Activated T-cell treated with anti-CD3 and anti-CD28 coated beads for 24 hours (primary cell): ENCODE data around the gene AGAP5.

ENCODE experiments used
- DNase-seq: peaks from one replicate; pipeline ENCODE4 v3.0.0-alpha.2; 2020; ENCODE audit warnings: low read depth

The AGAP5 gene

DNA sequence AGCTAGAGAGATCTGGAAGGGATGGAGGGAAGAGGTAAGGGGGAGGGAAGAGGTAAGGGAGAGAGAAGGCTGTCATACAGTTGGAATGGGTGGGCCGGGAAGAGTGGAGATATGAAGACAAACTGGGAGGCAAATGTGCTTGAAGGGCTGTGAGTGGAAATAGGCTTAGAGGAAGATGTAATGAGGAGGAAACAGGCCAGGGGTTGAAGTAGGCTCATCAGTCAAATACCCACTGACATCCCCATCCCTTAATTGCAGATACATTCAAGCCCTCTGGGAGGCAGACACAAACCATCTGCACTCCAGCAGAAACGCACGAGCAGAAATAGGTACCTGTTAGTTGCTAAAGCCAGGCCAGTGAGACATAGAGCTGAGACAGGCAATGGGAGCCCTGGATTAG is 44.2 kb downstream of the AGAP5 start:
- DNase-seq = no peak

DNA sequence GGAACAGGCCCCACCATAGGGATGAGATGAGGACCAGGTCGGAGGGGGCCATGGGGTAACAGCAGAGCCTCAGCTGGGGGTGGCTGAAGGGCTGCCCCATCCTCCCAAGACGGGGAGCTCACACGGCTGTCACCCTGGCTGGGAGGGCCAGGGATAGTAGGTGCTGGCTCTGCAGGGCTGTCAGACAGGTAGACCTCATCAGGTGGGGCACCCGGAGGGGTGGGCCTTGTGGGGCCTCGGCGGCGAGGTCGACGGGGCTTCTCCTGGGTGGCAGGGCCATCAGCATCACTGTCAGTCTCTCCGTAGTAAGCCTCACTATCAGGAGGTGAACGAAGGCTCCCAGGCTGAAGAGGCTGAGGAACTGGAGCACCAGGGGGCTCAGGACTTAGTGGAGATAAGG is 44.7 kb downstream of the AGAP5 start:
- no peak for DNase-seq

DNA sequence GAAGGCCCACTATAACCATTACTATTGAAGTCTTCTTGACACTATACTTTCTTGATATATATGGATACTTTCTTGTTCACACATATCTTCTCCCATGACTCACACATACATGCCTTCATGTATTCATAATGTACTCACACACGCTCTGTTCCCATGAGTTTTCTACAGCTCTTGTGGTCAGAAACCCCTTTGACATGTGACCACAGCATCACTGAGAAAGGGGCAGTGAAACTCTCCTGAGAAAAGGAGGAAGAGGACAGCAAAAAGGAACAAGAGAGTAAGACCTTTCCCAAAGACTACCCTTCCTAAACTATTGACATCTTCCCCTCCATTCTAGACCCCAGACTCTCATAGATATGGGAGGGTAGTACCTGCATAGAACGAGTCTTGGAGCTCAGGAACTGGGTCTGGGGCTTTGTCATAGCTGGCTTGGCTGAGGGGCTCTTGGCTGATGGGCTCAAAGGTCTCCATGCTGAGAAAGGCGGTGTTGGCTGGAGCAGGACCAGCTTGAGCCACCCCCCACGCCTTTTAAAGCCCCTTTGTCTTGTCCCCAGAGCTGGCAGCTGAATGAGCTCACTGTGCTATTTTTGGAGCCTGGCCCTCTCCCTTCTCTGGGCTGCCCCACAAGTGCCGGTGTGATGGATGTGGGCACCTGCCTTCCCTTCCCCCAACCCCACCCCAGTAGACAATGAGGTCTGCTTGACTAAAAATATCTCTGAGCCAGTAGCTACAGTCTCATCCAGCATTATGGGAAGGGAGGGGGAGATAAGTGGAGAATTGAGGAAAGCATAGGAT is 47.2 kb downstream of the AGAP5 start:
- no peak for DNase-seq

DNA sequence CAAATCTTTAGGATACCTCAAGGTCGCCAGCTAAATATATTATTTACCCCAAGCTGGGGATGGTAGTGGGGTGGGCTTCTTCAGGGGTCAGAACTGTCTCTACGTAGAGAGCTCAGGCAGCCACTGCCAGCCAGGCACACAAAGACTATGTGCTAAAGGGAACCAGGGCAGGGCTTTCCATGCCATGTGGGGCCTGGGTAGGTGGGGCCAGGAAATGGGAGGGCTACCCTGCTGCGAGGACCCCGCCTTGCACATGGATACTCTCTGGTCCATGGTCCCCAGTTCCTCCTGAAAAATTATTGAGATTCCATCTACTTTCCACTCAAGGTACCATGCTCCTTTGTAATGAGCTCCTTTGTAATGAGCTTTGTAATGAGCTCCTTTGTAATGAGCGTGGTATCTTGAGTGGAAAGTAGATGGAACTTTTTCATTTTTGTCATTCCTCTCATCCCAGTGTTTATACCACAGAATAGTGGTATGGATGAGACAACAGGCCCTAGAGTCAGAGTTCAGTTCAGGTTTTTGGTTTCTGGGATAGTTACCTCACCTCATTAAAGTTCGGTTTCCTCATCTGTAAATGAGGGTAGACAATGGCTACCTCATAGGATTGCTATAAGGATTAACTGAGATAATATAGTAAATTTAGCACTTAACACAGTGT is 47.9 kb downstream of the AGAP5 start:
- no peak for DNase-seq

DNA sequence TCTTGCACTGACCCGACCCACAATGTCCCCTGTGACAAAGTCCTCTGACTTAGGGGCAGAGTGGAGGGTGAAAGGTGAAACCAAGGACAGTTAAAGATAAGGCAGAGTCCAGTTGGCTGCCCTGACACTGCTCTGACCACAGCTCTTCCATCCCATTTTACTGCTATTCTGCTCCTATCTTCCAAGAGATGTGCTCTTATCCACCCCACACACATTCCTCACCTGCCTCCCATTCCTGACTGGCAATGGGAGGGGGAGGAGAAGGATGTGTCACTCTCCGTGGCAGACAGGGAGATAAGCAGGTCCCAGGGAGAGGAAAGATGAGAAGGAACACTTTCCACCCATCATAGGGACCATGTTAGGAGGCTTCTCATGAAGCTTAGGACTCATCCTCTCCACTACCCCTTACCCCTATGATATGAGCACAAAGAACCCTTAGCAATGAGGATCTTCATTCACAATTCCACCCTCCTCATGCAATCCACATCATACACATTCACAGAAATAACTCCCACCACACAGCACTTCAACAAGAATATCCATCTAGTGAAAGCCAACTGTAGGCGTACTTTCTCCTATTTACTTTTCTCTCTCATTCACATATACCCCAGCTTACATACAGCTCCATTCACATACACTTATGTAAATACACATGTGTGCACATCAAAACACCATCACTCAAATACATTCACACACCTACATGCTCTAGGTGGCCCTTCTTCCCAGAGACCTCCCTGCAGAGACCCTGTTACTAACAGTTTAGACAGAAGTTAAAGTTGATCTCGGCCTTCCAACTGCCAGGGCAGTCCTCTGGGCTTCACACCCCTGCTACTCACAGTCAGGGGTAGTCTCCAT is 48.7 kb downstream of the AGAP5 start:
- DNase-seq = no peak

DNA sequence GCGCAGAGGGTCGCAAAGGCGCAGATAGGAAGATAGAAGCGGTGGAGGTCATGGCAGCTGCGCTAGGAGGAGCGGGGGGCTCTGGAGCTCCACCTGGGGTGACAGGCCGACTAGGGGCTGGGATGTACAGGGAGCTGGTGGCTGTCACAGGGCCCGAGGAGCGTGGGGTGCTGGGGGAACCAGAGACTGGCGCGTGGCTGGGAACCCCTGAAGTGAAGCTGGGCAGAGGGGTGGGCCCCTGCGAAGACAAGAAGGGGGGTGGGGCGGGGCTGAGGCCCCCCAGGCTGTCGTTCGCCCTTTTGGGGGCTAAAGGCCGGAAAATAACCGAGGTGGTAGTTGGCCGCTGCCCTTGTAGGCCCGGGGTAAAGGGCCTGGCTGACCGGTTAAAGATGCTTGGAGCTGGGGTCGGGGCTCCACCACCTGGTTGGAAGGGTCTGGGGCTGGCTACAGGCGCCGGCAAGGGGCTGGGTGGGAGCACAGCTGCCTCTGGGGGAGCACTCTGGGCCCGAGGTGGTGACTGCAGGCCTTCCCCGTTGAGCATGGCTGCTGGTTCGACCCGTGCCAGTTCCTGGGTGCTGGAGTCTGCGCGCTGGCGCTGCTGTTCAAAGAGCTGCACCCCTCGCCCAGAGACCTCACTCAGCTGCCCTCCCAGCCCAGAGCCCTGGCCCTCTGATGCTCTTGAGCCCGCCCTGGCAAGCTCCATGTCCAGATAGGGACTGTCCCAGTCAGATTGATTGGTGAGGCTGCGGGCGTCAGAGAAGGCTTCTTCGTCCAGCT is 49.8 kb downstream of the AGAP5 start:
- DNase-seq = no peak

DNA sequence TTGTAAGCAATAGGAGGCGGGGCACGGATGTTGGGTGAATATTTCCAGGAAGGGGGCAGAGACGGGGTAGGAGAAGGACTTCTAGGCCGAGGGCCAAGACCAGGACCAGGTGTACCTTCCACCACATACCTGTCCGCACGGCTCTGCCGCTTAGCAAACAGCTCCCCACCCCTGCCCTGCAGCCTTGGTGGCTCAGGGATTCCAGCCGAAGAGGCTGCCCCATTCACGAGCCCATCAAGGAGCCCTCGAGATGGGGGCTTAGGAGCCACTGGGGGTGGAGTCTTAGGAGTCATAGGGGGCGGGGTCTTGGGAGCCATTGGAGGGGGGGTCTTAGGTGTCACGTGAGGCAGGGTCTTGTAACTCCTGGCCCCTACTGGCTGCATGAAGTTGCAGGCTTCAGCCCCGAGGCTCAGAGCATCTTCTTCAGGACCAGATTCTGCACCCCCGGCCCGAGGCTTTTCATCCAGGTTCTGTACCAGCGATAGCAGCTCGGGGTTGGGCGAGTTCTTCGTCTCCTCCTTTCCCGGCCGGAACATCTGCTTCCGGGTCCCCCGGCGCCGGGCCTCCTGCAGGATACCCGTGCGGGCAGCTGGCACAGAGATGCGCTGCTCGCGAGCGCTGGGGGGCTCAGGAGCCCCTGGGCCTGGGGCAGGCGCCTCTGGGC is 50.6 kb downstream of the AGAP5 start:
- no peak for DNase-seq

DNA sequence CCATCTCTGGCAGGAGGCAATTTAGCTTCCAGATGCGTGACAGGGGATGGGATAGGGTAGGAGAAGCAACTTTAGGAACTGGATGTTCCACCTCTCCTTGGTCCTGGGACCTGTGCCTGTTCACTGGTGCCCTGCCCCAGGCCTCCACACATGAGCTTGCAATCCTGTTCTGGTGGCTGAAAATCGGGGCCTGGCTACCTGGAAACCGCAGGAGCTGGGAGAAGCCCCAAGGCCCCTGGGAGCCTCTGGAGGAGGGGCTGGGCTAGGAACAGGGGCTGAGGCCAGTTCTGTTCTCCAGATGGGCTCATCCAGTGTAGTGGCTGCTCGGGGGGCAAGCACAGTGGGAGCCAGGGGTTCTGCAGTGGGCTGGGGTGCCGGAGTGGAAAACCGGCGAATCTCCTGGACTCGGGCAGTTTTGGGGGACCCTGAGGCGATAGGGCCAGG is 51.3 kb downstream of the AGAP5 start:
- DNase-seq = no peak

DNA sequence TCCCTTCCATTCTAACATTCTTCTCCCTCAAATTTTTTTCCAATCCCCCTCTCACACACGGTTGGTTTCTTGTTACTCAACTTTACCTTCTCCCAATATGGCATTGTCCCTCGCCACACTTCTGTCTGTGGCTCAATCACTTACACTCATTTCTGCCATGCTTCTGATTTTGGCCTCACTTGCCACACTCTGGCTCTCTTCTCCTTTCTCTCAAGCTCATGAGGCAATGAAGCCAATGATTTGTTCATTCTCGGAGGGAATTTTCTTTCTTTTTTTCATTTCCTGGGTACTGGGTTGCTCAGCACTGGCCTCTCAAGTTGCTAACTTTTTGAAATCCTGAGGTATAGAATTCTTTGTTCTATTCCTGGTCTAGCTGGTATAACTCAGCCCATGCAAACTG is 52.7 kb downstream of the AGAP5 start:
- DNase-seq = no peak

DNA sequence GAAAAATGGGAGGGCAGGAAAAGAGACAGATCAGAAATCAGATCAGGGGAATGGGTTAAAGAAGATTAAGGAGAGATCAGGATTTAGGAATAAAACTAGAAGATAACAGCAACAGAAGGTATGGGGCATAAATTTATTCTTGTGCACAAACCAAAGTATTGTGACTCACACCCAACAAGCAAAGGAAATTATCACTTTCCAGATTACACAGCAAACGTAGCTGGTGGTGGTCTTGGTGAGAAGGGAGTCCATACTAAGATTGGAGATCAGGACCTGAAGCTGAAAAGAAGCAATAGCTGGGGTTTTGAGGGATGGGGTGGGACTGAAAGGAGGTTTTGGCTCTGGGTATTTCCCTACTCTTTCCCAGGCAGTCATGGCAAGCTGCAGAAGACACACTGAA is 53.1 kb downstream of the AGAP5 start:
- no peak for DNase-seq

DNA sequence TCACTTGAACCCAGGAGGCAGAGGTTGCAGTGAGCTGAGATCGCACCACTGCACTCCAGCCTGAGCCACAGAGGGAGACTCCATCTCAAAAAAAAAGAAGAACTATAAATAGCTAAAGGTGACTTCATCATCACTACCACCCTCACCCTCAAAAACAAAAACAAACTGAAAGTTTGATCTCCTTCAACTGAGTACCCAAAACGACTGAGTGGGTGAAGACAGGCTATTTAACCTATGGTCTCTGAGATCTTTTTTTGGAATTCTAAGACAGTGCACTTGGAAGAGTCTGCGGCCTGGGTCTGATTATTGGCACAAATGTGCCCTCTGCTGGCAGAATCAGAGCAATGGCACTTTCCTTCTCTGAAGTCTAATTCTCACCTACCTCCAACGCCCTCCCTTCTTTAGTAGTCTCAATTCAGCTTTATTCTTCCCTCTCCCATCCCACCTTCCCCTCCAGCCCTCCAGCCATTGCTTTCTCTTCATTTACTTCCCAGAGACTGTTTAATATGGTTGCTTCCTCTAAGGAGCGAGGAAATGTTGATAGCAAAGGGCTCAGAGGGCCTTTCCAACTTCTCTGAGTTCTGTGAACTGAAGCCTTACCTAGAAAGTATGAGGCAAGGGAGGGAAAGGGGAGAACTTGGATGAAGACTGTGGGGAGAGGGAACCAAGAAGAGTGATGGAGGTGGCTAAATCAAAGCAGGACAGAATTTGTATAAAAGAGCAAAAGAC is 53.7 kb downstream of the AGAP5 start:
- peak; percentile 33 for DNase-seq

DNA sequence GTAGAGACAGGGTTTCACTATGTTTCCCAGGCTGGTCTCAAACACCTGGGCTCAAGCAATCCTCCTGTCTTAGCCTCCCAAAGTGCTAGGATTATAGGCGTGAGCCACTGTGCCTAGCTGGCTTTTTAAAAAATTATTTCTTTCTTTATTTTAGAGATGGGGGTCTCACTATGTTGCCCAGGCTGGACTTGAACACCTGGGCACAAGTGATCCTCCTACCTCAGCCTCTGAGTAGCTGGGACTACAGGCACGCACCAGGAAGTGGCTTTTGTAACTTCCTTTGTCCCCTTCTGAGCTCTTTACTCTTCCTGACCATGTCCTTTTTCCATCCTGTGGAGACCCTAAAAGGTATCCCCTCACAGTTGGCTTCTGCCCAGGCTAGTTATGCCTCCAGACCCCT is 54.5 kb downstream of the AGAP5 start:
- no peak for DNase-seq

DNA sequence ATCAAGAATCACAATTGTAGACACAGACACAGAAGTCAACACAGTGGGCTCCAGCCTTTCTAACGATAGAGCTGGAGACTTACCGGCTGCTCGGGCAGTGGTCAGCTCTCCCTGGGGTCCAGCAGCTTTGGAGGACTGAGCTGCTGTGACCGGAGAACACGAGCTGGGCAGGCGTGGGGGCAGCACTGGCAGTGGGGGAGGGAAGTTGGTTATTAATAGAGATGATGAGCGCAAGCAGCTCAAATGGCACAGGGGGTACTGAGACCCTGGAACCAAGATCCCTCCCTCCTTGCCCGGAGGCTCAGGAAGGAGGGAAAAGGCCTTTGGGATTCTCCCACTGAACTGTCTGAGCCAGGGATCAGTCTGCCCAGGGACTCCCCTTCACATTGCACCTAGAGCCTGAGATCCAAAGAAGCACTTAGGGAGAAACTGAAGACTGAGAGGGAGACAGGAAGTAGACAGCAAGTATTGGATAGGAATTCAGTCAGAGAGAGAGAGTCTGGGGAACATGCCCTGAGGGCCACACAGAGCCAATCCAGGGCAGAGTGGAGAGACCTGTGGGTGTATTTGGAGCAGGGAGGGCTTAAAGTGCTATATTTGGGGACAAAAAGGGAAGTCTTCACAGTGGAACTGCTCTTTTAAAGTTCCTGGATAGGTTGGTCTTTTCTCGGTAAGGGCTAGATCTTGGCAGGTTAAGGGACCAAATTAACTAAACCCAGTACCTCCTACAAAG is 56.4 kb downstream of the AGAP5 start, which contains the start of gene MYOZ1:
Gene MYOZ1, minus strand, starts transcription at position 147 of the 733 bp plus-strand sequence. CDS start 1,457 bp downstream, outside the sequence.
- DNase-seq = no peak

DNA sequence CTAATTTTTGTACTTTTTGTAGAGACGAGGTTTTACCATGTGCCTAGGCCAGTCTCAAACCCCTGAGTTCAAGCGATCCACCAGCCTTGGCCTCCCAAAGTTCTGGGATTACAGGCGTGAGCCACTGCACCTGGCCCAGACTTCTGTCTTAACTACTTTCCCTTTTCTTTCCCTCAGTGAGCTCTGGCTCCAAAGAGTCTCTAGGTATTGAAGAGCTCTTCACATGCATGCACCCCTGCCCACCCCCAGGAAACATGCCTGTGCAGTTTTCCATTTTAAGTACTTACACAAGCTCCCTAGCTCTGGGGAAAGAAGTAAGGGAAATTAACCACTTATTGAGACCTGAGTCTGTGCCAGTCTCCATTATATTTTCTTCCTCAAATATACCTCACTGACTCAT is 58.6 kb downstream of the AGAP5 start:
- DNase-seq = no peak

DNA sequence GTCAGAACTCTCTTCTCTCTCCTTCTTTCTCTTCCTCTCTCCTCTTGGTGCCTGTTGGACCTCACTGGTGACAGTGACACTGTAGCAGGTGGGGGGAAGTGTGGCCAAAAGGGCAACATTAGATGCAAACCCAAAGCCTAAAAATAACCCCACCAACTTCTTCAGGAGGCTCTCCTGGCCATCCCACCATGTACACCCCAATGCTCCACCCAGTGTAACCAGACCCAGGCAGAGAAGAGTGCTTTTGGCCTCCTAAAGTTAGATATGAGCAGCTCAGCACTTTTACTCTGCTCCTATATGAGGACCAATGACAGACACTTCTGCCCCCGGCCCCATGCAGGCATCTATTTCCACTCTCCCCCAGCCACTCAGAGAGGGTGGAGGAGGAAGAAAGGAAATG is 62.1 kb downstream of the AGAP5 start:
- DNase-seq = no peak

DNA sequence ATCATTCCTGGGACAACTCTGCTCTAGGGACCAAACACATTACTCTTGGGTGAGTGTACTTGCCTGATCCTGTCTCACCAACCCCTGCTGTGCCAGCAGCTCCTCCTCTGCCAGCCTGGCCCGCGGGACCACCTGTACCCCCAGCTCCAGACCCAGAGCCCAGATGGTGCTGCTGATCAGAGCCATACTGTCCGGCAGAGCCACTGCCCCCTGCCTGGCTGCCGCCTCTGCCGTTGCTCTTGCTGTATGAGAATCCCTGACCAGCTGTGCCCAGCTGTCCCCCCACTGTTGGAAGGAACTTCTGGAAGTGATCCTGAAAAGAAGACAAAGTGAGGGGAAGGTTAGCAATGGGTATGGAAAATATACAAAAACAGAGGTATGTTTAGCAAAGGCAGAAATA is 63.5 kb downstream of the AGAP5 start:
- no peak for DNase-seq

DNA sequence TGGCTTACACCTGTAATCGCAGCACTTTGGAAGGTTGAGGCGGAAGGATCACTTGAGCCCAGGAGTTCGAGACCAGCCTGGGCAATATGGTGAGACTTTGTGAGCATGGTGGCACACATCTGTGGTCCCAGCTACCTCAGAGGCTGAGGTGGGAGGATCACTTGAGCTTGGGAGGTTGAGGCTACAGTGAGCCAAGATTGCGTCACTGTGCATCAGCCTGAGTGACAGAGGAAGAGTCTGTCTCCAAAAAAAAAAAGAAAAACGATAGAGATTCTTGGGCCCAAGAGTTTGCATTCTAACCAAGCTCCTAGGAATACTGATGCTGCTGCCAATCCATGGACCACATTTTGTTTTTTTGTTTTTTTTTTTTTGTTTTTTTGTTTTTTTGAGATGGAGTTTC is 68.7 kb downstream of the AGAP5 start:
- no peak for DNase-seq

DNA sequence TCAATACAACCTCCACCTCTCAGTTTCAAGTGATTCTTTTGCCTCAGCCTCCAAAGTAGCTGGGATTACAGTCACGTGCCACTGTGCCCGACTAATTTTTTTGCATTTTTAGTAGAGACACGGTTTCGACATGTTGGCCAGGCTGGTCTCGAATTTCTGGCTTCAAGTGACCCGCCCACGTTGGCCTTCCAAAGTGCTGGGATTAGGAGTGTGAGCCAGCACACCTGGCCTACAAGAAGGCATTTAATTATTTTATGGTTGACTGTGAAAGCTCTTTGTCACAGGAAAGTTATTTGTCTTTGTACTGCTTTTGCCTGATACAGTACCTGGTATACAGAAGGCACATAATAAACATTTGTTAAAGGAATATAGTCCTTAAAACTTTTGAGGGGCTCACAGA is 69.5 kb downstream of the AGAP5 start:
- no peak for DNase-seq

DNA sequence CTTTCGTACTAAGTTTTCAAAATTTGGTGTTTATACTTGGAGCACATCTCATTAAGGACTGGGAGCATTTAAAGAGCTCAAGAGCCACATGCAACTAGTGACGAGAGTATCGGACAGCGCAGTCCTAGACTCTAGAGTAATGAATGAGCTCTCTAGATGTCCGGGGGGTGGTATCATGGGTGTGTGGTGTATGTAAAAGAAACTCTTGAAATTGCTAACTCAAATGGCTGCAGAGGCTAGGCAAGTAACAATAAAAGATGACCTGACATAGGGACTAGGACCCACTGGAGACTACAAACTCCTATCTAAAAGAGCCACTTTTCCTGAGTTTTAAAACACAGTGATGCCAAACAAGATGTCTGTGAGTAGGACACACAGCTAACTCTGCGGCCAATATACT is 70.6 kb downstream of the AGAP5 start:
- DNase-seq = no peak
